ENCODE results near the gene SHCBP1L. TPM values are rescaled to one million over a fixed set of nuclear protein-coding genes. Genes with fewer than 3 reads are reported as not detected.

The SHCBP1L gene
- total RNA-seq, 1 experiment from 2014 or later = not detected

GRCh38 chr1:182993746-182994145, 40.8 kb upstream of the SHCBP1L start:
- H3K4me3 ChIP-seq (ENCODE audit: low read depth in 2 of 2, low read length in 2 of 2) = no peak overlapping the region
- no peaks in the 10 kb centered on the region for H3K4me1 ChIP-seq (ENCODE audit: control insufficient read depth, insufficient read depth, low read length)
- ChIA-PET CTCF (no interaction called here), POLR2A (no interaction called here)
- no peaks in the 10 kb centered on the region for H3K27me3 ChIP-seq (ENCODE audit: control insufficient read depth, insufficient read depth, low read length)
- intact Hi-C loops (cut with micrococcal nuclease; ENCODE audit: unreplicated experiment) = no loop called here
- in situ Hi-C loops (cut with HindIII; ENCODE audit: low pct_unique_long_range_greater_than_20kb, low sequenced_read_pairs) = no loop called here
- BruUV-seq (replicated peaks) = no TSS peak
- DNase-seq (ENCODE audit: low read depth, low spot score) = no peak
- no peaks in the 10 kb centered on the region for H3K9me3 ChIP-seq (ENCODE audit: control insufficient read depth, insufficient read depth, low read depth, low read length)
- no peak overlapping the region for H3K27ac ChIP-seq (ENCODE audit: low read length)
- no peak for ATAC-seq
- TF ChIP-seq POLR2AphosphoS5 (IDR thresholded peaks at IDR 0.05; ENCODE audit: low read depth, low read length) = no peak
- no peak for TF ChIP-seq REST (IDR thresholded peaks at IDR 0.05; ENCODE audit: insufficient read depth in 1 of 2, low read depth in 2 of 2, low read length in 1 of 2)
- no peak for TF ChIP-seq CTCF (IDR thresholded peaks at IDR 0.05)
- TF ChIP-seq SIN3A (IDR thresholded peaks at IDR 0.05; ENCODE audit: borderline replicate concordance, insufficient read depth, low read depth, low read length) = no peak
- TF ChIP-seq TCF7L2 (IDR thresholded peaks at IDR 0.05; ENCODE audit: low read depth, low read length) = no peak
- no peaks in the 10 kb centered on the region for H3K36me3 ChIP-seq (ENCODE audit: control insufficient read depth, insufficient read depth, low read length)

- TF ChIP-seq POLR2AphosphoS5 (IDR thresholded peaks at IDR 0.05; ENCODE audit: low read depth, low read length) (no peak), TCF7L2 (IDR thresholded peaks at IDR 0.05; ENCODE audit: low read depth, low read length) (no peak), CTCF (IDR thresholded peaks at IDR 0.05) (no peak), REST (IDR thresholded peaks at IDR 0.05; ENCODE audit: insufficient read depth in 1 of 2, low read depth in 2 of 2, low read length in 1 of 2) (no peak), SIN3A (IDR thresholded peaks at IDR 0.05; ENCODE audit: borderline replicate concordance, insufficient read depth, low read depth, low read length) (no peak)
- ChIA-PET CTCF (no interaction called here), POLR2A (no interaction called here)
- no peak overlapping the region for H3K27ac ChIP-seq (ENCODE audit: low read length)
- ATAC-seq (peak; percentile 17; the same call in 1 of the 2 replicates), DNase-seq (ENCODE audit: low read depth, low spot score) (no peak)
- in situ Hi-C loops (cut with HindIII; ENCODE audit: low pct_unique_long_range_greater_than_20kb, low sequenced_read_pairs) (no loop called here), intact Hi-C loops (cut with micrococcal nuclease; ENCODE audit: unreplicated experiment) (no loop called here)
- no peaks in the 10 kb centered on the region for H3K27me3 ChIP-seq (ENCODE audit: control insufficient read depth, insufficient read depth, low read length)
- H3K4me1 ChIP-seq (ENCODE audit: control insufficient read depth, insufficient read depth, low read length) = no peaks in the 10 kb centered on the region
- no TSS peak for BruUV-seq (replicated peaks)
- no peak overlapping the region for H3K4me3 ChIP-seq (ENCODE audit: low read depth in 2 of 2, low read length in 2 of 2)
- no peaks in the 10 kb centered on the region for H3K36me3 ChIP-seq (ENCODE audit: control insufficient read depth, insufficient read depth, low read length)
- no peaks in the 10 kb centered on the region for H3K9me3 ChIP-seq (ENCODE audit: control insufficient read depth, insufficient read depth, low read depth, low read length)
Measured at GRCh38 chr1:182990413-182991144, 37.6 kb upstream of the SHCBP1L start.
